ENCODE measurements around the gene G6PC3.

G6PC3 gene

GRCh38 chr17:44061446-44061845, 9.1 kb upstream of the G6PC3 start:
- DNase-seq (ENCODE audit: low read depth), result no peak

- no peak for DNase-seq (ENCODE audit: low read depth)
Observed at GRCh38 chr17:44062871-44063270, 7.7 kb upstream of the G6PC3 start.

GRCh38 chr17:44063704-44064639, 6.6 kb upstream of the G6PC3 start:
- no peak for DNase-seq (ENCODE audit: low read depth)

GRCh38 chr17:44065668-44066203, 4.8 kb upstream of the G6PC3 start:
- peak; percentile 30 for DNase-seq (ENCODE audit: low read depth)

GRCh38 chr17:44066204-44066930, 4.2 kb upstream of the G6PC3 start, which contains the start of gene LSM12:
LSM12 (minus strand) TSS chr17:44066671; CDS start chr17:44066587, 84 bp downstream.
- DNase-seq (ENCODE audit: low read depth), result peak; percentile 96

GRCh38 chr17:44067545-44067940, 3.0 kb upstream of the G6PC3 start:
- no peak for DNase-seq (ENCODE audit: low read depth)

- peak; percentile 56 for DNase-seq (ENCODE audit: low read depth)
Observed at GRCh38 chr17:44069974-44070454, 521 bp upstream of the G6PC3 start.

- DNase-seq (ENCODE audit: low read depth), result peak; percentile 98
Observed at GRCh38 chr17:44071198-44071520, 624 bp downstream of the G6PC3 start.

GRCh38 chr17:44071772-44072171, 1.2 kb downstream of the G6PC3 start:
- DNase-seq (ENCODE audit: low read depth), result peak; percentile 44

- DNase-seq (ENCODE audit: low read depth), result no peak
Observed at GRCh38 chr17:44074231-44074910, 3.8 kb downstream of the G6PC3 start.

- no peak for DNase-seq (ENCODE audit: low read depth)
Observed at GRCh38 chr17:44074911-44075285, 4.4 kb downstream of the G6PC3 start.

GRCh38 chr17:44075598-44076293, 5.2 kb downstream of the G6PC3 start:
- no peak for DNase-seq (ENCODE audit: low read depth)

- DNase-seq (ENCODE audit: low read depth), result no peak
Observed at GRCh38 chr17:44076716-44077594, 6.4 kb downstream of the G6PC3 start.

GRCh38 chr17:44077595-44077909, 7.0 kb downstream of the G6PC3 start:
- no peak for DNase-seq (ENCODE audit: low read depth)

GRCh38 chr17:44078412-44078811, 7.9 kb downstream of the G6PC3 start:
- DNase-seq (ENCODE audit: low read depth), result no peak

- no peak for DNase-seq (ENCODE audit: low read depth)
Observed at GRCh38 chr17:44079877-44080821, 9.6 kb downstream of the G6PC3 start.

GRCh38 chr17:44081681-44082080, 11.1 kb downstream of the G6PC3 start:
- DNase-seq (ENCODE audit: low read depth), result peak; percentile 46

GRCh38 chr17:44082256-44082927, 11.9 kb downstream of the G6PC3 start:
- no peak for DNase-seq (ENCODE audit: low read depth)

GRCh38 chr17:44083250-44083849, 12.8 kb downstream of the G6PC3 start:
- peak; percentile 59 for DNase-seq (ENCODE audit: low read depth)
